GM19328 (cell line): ENCODE data around the gene CCR6.

Experiments used
- ATAC-seq: cut with Tn5 transposase; IDR thresholded peaks from one replicate; pipeline ENCODE4 v1.9.1; 2021; ENCODE audit warnings: mild to moderate bottlenecking, moderate library complexity; ENCODE audit not compliant: unreplicated experiment

The CCR6 gene

DNA sequence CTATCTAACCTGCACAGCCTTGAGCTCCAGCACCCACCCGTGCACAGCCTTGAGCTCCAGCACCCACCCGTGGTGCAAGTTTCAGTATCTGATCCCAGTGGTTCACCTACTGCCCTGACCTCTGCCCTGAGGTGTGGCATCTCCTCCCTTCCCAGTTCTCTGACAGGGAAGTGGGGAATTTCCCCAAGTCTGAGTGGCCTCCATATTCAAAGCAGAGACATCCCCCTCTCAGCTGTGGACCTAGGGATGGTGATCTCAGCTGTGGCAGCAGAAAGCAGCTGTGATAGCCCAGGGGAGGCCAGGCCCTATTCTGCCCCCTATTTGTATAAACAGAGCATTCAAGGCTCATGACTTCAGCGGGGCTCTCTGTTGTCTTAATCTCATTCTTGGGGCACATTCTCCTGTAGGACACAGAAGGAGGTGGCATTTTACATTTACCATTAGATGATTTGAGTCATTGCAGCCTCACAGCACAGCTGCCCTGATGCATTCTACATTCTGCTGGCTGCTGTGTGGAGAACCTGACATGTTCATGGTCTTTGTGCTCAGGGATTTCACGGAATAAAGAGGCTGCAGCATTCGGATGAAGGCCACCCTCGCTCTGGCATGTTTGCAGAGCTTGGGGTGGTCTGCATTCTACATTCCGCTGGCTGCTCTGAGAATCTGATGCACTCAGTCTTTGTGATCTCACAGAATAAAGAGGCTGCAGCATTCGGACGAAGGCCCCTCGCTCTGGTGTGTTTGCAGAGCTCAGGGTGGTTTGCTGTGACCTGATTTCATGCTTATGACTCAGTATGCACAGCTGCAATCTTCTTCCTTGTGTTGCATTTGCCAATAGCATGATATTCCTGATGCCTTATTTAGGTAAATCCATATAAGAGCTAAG, 17.9 kb downstream of the CCR6 start:
- ATAC-seq, result no peak

- peak; percentile 51 for ATAC-seq
Observed at GRCh38 chr6:167141667-167142432, 19.0 kb downstream of the CCR6 start.

- ATAC-seq, result no peak
Observed at GRCh38 chr6:167142433-167142761, 19.5 kb downstream of the CCR6 start.

DNA sequence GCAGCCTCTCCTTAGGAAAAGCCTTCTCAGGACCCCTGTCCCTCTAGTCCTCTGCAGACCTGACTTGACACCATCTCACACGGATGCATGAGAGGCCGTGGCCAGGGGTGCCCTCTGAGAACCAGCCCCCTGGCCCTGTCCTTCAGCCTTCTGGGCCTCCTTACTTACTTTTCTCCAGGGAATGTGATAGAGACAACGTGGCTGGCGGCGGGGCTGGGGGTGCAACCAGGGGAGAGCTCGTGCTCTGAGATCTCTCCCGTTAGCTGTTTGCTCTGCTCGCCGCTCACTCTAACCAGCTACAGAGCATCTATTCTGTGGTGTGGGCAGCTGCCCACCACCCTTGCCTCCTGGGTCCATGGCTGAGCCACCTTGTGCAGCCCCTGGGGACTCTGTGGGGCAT, 20.1 kb downstream of the CCR6 start:
- no peak for ATAC-seq

GRCh38 chr6:167145461-167145860, 22.6 kb downstream of the CCR6 start:
- ATAC-seq, result no peak

DNA sequence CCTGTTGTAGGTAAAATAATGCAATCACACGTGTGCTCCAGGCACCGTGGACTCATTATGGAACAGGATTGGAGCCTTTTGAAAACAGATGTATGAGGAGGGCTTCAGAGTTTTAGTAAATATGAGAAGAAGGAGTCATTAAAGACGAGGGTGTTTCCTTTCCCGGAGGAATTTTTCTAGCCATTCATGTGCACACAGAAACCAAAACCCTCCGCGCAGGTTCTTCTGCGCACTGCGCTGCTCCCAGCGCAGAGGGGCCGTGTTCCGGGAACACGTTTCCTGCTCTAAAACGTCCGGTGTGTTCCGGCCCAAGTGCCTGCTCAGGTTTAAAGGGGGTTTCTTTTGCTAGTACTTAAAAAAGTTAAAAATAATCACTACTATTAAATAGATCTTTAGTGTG, 23.2 kb downstream of the CCR6 start:
- no peak for ATAC-seq

DNA sequence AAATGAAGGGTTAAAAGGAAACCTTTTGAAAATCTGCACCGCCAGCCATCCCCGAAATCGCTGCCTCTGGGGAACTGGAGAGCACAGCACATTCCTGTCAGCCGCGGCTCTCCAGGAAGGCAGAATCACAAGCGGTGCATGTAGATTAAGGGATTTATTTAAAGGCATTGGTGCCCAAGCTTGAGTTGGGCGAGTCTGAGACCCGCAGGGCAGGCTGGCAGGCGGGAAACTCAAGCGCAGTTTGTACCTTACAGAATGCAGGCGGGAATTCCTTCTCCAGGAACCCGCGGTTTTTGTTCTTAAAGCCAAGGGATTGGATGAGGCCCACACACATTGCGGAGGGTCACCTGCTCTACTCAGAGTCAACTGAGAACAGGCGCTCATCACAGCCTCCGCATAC, 24.1 kb downstream of the CCR6 start:
- no peak for ATAC-seq

GRCh38 chr6:167148021-167148420, 25.1 kb downstream of the CCR6 start:
- ATAC-seq, result no peak

DNA sequence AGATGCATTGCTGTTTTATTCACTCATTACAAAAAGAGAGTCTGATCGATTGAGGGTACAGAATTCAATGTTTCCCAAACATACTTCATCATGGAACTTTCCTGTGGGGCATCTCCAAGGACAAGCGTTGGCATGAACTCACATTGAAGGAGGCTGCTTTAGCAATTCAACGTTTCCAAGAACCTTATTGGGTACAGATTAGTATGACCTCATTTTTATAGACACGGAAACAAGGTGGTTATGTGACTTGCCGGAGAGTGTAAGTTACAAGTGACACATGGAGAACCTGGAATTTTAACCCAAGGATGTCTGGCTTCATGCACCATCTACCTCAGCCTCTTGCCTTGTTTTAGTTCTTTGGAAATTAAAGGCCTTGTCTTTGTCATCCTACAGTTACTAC, 26.1 kb downstream of the CCR6 start:
- no peak for ATAC-seq

- ATAC-seq, result peak; percentile 59
Observed at GRCh38 chr6:167150941-167151549, 28.1 kb downstream of the CCR6 start.

GRCh38 chr6:167151648-167152047, 28.8 kb downstream of the CCR6 start:
- ATAC-seq, result no peak

GRCh38 chr6:167152862-167153261, 30.0 kb downstream of the CCR6 start:
- ATAC-seq, result peak; percentile 43

DNA sequence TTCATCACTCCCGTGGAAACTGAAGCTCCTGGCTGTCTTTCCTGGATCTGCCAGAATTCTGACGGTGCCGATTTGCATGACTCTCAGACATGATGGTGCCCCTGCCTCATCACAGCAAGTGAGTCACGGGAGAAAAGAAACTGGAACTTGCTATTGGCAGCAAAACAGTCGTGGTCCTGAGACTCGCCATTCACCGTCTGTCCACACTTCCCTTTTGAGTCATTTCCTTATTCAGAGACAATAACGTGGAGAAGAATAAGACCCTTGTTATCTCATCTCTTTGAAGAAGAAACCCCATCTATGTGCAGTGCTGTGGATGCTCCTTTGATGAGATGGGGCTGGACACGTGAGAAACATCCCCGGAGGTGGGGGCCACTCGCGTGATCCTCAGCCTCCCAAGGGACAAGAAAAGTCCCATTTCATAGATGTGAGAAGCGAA, 30.6 kb downstream of the CCR6 start:
- peak; percentile 42 for ATAC-seq

GRCh38 chr6:167154291-167154690, 31.4 kb downstream of the CCR6 start:
- no peak for ATAC-seq

DNA sequence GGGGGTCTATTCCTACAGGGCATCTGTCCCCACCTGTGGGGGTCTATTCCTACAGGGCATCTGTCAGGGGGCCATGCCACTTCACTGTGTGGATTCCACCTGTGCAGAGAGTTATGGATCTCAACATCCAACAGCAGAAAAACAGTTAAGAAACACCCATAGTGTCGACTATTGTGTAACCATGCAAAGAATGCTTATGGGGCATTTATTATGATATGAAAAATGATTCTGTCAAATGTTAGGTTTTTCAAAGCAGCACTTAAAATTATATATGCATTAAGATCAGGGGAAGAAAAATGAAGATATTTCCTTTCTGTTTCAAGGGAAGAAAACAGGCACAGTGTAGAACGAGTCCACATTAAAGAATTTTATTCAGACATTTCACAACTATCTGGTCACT, 32.0 kb downstream of the CCR6 start:
- no peak for ATAC-seq

GRCh38 chr6:167157414-167157813, 34.5 kb downstream of the CCR6 start:
- ATAC-seq, result no peak

DNA sequence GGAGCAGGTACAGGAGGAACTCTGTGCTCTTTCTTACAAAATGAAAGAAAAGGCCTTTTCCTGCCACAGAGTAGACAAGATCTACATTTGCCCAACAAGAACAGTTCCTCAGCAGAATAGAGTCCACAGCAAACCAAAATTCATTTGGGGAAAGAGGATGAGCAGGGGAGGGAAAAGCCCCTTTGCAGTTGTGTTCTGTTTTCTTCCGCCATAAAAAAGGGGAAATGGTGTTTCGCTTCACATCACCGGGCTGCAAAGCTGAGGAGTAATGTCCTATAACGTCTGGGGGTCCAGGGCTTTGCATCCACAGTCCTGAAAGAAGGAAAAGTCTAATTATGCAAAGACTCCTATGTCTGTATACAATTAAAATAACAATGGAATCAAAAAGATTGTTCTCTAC, 35.0 kb downstream of the CCR6 start, which contains the start of gene GPR31:
GPR31 (minus strand) TSS at position 118 of the 400 bp plus-strand sequence. CDS start 149 bp downstream, outside the sequence.
- ATAC-seq, result no peak

GRCh38 chr6:167161851-167162467, 39.1 kb downstream of the CCR6 start:
- ATAC-seq, result no peak

DNA sequence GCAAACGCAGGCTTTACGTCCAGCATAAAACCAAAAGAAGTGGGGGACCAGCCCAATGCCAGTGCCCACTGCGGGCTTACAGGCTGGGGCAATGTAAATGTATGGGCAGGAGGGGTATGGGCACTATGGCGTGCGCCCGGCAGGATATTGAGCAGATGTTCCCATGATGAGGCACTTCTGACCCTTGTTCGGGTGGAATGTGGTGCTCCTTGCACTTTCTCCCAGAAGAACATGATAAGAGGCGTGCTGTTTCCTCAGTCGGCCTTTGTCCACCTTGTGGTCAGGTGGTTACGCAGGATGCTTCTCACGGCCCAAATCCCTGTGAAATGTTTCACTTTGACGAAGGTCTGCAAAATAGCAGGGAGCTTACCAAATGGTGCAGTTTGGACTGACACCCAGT, 39.7 kb downstream of the CCR6 start:
- ATAC-seq, result no peak

DNA sequence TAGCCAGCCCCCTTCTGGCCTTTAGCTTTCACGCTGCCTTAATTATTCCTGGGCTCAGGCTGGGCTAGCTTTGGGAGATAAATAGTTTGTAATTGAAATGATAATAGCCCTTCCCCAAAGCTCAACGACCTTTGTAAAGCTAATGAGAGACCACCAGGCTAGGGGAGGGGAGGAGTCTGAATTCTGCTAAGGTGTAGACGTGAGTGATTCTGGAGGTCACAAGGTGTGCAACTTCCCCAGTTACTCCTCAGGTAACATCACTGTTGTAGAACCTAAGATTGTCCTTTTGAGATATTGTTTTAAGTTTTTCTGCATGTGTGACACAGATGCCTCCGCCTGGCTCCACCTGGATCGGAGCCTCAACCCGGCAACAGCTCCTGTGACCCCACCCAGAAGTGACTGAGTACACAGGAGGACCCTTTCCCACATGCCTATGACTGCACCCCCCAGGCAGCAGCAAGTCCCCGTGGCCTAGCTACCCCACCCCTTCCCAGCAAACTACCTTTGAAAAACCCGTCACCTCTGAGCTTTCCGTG, 40.6 kb downstream of the CCR6 start:
- no peak for ATAC-seq

DNA sequence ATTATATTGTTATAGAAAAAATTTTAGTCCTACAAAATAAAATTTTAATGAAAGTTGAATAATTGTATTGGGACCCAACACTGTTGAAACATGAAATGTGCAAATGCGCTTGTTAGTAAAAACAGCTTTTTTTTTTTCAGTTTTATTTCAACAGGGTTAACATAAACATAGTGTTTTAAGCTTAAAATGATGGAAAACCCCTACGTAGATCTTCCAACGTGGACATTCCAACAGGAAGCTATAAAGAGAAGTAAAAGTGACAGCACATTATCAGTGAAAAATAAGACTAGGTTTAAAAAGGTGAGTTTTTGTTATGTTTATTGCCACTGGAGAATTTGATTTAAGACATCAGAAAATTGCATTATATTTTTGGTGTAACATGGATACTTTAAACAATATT, 41.4 kb downstream of the CCR6 start:
- ATAC-seq, result no peak
